Frontal cortex (tissue), 4 donors: Measurements from ENCODE around the gene ASIC2. TPM values are rescaled to one million over a fixed set of nuclear protein-coding genes. Genes with fewer than 3 reads are reported as not detected.

Source experiments
- DNase-seq, 2 donors: peaks; one replicate each; pipeline ENCODE4 v3.0.0; 2012; ENCODE audit warnings: low spot score in 2 of 2
- FAIRE-seq: peaks from 2 replicates; lab custom pipeline; 2012; peaks lifted over from hg19 to GRCh38; lab: Jason Lieb, UNC
- total RNA-seq: library from RNA; depleted of rRNA; stranded (reverse); fragments of >200 nt; gene quantifications from one replicate; pipeline ENCODE4 v1.2.3, GENCODE V29; 2014
- donor health status: control.
- donor health status: control.
- donor health status: control.

Gene ASIC2
- total RNA-seq, 1 donor from 2014 or later = 28.9 TPM

DNA sequence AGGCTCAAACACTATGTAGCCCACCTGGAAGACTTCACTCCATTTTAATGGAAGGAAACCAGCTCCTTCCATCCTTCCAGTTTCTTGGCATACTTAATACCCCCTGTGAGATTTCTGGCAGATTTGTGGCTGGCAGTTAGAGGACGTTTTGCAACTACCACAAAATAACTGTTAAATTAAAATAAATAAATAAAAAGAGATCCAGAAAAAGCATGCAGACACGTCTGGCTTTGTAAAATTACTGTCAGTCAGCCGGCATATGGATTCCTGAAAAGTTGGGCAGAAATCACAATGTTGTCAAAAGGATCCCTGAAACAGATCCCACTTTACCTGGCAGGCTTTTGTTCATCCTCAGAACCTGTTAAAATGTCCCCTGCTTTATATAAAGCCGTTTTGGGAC lies 113.9 kb downstream of the ASIC2 start:
- DNase-seq = no peak
- FAIRE-seq = no peak

GRCh38 chr17:33178681-33179080 lies 114.4 kb downstream of the ASIC2 start:
- FAIRE-seq = no peak
- DNase-seq = no peak

- DNase-seq (no peak), FAIRE-seq (no peak)
Measured at GRCh38 chr17:33175562-33175961, 117.5 kb downstream of the ASIC2 start.

DNA sequence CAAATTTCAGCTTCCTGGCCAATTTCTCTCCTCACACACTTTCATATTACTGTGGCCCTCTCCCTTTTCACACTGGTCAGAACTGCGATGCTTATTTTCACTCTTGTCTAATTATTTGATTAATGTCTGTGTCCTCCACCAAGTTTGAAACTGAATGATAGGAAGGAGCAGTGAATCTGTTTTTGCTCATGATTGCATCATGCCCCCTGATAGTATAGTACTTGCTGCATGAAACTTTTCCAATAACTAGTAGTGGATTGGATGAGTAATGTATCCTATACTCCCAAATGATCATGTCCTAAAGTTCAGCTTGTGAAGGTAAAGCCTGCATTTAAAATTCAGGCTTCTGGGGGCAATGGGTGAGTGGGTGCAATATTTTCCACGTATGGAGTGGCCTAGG lies 121.2 kb downstream of the ASIC2 start:
- no peak for DNase-seq
- no peak for FAIRE-seq

DNA sequence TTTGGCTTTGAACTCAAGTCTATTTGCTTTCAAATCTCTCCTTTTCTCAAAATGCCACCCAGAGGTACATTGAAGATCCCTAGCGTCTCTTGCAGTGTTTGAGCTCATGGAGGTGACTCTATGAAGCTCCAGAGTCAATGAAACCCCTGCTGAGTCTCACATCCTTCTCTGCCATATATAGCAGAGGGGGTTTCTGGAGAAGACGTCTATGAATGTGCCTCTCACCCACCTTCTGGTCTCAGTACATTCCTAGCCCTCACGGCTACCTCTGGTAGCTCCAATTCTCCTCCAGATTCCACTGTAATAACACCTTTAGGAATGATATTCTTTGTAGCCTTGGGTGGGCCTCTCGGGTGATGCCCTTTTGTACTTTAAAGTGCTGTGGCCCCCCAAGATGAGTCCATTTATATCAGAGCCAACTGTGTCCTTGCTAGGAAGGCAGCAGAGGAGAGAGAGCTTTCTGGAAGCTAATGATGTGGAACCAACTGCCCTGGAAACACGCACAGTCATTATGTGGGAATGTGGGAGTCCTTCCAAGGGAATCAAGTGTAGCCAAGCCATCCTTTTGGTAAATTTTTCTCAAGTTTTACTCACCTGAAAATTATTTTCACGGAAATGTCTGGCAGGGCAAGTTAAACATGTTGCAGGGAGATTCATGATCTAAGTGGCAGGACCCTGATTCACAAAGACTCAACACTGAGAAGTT lies 123.4 kb downstream of the ASIC2 start:
- DNase-seq (no peak), FAIRE-seq (no peak)

- FAIRE-seq = no peak
- no peak for DNase-seq
Measured at GRCh38 chr17:33167736-33168135, 125.4 kb downstream of the ASIC2 start.

GRCh38 chr17:33166472-33166871 lies 126.6 kb downstream of the ASIC2 start:
- no peak for DNase-seq
- FAIRE-seq = no peak

- DNase-seq (no peak), FAIRE-seq (no peak)
Measured at GRCh38 chr17:33164169-33164881, 128.8 kb downstream of the ASIC2 start.

- DNase-seq (no peak), FAIRE-seq (no peak)
Measured at GRCh38 chr17:33163533-33164168, 129.4 kb downstream of the ASIC2 start.

- no peak for FAIRE-seq
- DNase-seq = no peak
Measured at GRCh38 chr17:33154869-33155455, 138.1 kb downstream of the ASIC2 start.

- DNase-seq = no peak
- FAIRE-seq = no peak
Measured at GRCh38 chr17:33152783-33153182, 140.3 kb downstream of the ASIC2 start.

DNA sequence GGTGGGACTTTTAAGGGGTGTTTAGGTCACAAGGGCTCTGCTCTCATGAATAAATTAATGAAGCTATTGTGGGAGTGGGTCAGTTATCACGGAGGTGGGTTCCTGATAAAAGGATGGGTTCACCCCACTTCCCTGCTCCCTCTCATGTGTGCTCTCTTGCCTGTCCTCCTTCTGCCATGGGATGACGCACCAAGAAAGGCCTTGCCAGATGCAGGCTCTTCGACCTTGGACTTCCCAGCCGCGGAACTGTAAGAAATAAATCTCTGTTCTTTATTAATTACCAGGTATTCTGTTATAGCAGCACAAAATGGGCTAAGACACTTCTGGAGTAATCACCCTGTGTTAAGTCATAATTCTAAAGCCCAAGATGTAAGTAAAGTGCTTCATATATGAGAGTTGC lies 141.5 kb downstream of the ASIC2 start:
- DNase-seq (no peak), FAIRE-seq (no peak)

DNA sequence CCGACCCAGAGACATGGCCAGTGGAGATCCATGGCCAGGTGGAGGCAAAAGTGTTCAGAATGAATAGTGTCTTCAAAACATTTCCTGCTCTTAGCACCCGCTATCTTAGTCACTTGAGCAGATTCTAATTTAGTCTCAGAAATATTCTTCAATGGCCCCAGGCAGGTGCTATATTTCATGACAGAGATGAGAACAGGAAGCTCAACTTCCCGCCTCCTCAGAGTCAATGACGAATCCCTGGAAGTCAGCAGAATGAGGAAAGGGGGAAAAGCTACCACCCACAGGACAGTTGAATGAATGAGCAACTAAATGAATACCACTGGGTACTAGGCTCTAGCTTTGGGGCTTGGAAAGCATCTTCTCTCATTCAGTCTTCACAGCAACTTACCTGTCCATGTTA lies 147.2 kb downstream of the ASIC2 start:
- FAIRE-seq (no peak), DNase-seq (no peak)

DNA sequence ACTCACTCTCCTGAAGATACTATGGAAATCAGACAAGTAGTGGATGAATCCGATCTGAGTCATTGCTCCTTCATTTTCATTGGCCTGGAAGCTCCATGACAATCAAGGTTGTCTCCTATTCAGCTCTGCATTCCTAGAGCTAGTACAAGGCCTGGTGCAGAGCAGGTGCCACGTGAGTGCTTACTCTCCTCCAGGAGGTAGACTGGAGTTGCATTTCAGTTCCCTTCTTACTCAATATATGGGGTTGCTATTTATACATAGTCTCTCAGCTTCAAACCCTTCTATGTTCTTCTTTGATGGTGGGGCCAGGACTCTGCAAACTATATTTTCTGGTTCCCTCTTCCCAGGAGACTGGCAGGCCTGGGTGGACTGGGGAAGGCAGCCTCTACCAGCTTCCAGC lies 148.3 kb downstream of the ASIC2 start:
- FAIRE-seq (no peak), DNase-seq (no peak)

GRCh38 chr17:33142705-33143299 lies 150.3 kb downstream of the ASIC2 start:
- FAIRE-seq (no peak), DNase-seq (no peak)

DNA sequence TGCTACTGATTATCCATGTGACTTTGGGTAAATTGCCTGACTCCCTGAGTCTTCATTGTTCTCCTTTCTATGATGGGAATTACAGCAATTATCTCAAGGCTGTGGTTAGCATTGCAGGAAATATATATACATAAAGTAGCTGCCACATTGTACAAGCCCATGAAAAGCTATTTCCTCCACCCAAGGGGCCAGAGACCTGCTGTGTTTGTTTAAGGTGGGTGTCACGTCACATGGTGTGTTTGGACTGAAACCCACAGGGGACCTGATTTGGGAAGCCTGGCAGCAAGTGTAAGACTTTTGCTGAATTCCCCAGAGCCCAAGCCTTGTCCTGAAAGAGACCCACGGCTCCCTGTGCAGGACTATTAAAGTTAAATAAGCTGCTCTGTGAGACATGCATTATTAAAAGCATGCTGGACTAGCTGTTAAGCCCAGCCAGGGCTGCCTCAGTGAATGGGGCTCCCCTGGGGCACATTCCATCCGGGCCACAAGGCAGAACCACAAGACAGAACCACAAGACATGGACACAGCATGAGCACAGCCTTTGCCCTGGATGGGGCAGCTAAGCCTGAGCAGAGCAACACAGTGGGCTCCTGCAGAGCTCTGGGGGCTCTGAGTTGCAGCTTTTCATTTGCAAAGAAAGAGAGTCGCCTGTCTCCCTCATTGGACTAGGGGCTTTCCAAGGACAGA lies 152.5 kb downstream of the ASIC2 start:
- FAIRE-seq = no peak
- DNase-seq = no peak

GRCh38 chr17:33138627-33139026 lies 154.5 kb downstream of the ASIC2 start:
- FAIRE-seq (no peak), DNase-seq (no peak)

DNA sequence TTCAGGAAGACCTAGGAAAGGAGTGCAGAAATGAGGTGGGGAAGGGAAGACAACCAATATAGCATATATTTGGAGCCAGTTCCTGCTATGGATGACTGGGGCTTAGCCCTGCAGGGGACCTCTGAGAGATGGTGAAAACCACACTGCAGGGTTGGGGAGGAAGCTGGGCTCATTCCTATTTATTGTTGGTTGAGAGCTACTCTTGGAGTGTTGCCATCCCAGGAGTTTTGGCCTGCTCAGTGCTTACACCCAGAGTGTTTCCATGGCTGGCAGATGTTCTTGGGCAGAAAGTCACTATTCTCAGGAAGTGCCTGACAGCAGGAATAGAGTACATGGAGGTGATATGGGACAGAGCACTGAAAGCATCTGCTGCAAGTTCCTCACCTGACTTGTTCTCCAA lies 155.7 kb downstream of the ASIC2 start:
- DNase-seq (no peak), FAIRE-seq (no peak)

DNA sequence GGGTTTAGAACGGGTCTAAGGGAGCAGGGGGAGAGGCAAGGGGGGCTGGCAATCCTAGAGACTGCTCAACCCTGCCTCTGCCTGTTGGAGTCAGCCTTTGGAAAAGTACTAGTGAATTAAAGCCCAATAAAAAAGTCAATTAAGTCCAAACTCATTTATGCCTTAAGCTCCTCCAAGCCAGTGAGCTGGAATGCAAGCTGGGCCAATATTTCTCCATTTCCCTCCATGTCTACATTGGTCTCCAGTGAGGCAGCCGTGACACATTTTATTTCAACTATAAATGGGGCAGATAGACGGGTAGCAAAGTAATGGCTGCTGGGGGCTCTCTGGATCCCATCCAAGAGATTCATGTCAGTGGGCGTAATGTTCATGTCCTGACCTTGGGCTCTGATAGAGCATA lies 157.4 kb downstream of the ASIC2 start:
- FAIRE-seq (no peak), DNase-seq (no peak)

DNA sequence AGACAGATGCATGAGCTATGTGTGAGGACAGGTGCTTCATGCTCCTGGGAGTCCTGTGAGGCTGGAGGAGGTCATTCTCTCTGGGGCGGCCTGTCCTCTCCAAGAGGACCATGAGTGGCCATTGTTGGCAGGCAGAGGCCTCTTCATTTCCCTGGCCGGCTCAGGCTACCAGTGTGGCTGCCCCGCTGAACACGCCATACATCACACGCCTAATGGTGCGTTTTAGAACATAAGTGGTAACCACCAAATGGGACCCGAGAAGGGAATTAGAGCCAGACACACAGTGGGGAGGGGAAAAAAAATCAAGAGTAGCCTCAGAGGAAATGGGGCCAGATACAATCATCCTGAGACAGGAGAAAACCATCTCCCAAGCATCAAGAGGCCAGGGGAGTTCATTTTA lies 161.5 kb downstream of the ASIC2 start:
- DNase-seq = no peak
- no peak for FAIRE-seq
